Cardiac septum (tissue), 1 donor: ENCODE data around the gene KRT80. TPM values are rescaled to one million over a fixed set of nuclear protein-coding genes. Genes with fewer than 3 reads are reported as not detected.

ENCODE experiments used
- DNase-seq: peaks from one replicate; pipeline ENCODE4 v3.0.0-alpha.2; 2020; ENCODE audit warnings: low spot score
- intact Hi-C: fragments of 100-400 bp; cut with DNase I; formaldehyde crosslinking; loops from one replicate; pipeline ENCODE4 v1.14.0; 2022
- total RNA-seq: library from RNA; stranded (reverse); fragmentation: NEBNext Ultra II Directional; extraction: Animal tissue kit (Norgen Biotek cat#: 25700); gene quantifications from one replicate; pipeline ENCODE4 v1.2.1, GENCODE V29; 2021
- donor health status: DM: no; HTN: no; CAD: no.

The KRT80 gene
- total RNA-seq, 1 donor from 2014 or later: 1.2 TPM

DNA sequence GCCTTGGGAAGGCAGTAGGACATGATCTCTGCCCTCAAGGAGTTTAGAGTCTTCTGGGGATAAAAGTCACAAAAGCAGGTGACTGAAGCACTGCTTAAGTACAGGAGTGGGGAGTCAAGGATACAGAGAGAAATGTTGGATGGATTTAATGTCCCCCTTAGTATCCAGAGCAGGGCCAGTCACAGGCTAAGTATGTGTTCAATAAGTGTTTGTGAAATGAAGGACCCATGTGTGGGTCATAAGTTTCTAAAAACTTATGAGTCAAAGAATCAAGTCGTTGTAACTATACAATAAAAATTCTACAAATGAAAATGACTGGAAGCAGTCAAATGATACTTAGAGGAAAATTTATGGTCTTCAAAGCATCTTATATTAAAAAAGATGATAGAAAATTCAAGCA, 25.1 kb downstream of the KRT80 start:
- DNase-seq: no peak
- intact Hi-C loops: no loop called here

DNA sequence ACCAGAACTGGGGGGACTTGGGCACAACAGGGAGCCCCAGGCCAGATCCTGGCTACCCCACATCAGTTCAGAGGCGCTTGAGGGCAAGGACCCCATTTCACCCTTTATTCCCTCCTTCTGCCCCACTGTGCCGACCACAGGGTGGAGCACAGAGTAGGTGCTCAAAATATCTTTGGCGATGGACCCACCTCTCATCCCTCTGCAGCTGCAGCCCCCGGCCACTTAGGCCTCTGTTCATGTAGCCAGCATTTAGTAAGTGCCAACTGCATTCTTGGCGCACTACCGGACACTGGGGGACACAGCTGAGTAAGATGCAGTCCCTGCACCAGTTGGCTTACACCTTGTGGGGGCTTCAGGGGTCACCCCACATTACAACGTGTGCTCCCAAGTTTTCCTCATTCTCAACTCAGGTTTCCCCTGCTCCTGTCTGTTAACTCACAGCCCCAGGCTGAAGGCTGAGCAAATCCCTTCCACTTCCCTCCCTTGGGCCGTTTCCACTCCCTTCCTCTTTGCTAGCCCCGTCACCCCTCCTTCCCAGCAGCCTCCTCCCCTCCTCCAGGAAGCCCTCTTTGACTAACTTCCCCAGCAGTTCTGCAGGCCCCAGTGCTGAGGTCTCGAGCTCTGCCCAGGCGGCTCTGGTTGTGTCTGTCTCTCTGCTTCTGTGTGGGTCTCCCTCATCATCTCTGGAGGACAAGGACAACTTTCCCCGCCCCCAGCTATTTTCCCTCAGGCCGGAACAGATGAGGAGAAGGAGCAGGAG, 26.5 kb downstream of the KRT80 start:
- intact Hi-C loops: no loop called here
- no peak for DNase-seq

DNA sequence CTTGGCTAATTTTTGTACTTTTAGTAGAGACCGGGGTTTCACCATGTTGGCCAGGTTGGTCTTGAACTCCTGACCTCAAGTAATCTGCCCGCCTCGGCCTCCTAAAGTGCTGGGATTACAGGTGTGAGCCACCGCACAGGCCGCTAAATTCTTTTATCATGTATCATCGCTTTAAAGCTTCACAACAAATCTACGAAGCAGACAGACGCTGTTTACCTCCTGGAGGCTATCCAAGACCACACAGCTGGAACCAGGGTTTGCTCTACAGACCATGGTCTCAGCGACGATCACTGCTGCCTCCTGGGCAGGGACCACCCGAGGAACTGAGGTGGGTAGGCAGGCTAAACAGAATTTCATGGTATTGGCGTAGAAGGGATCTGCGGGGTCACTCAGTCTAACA, 27.2 kb downstream of the KRT80 start:
- intact Hi-C loops: no loop called here
- DNase-seq: no peak

DNA sequence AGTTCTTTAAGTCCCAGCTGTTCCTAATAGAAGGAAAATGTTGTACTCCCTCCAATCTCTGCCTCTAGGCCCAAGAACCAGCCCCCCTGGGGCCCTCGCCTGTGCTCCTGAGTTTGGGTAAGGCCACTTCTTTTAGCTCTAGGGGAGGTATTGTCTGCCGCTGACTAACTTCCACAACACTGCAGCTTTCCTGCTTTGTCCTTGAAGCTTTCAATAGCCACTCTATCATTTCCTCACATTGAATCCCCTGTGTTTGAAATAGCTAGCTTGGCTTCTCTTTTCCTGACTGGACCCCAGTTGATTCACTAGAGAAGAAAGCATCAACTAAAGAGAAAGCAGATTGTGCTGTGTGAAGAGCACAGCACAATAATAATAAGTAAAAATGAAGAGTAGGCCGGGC, 28.8 kb downstream of the KRT80 start:
- no peak for DNase-seq
- intact Hi-C loops: no loop called here

DNA sequence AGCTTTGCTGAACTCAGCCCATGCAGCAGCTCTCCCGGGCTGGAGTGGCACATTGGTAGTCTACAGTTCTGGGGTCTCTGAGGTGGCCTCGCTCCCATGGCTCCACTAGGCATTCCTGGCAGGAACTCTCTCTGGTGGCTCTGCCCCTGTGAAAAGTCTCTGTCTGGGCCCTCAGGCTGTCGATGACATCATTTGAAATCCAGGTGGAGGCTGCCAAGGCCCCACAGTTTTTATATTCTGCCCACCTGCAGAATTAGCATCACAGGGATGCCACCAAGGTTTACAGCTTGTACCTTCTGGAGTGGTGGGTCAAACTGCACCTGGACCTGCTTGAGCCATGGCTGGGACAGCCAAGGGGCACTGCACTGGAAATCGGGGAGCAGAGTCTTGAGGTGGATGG, 31.6 kb downstream of the KRT80 start:
- DNase-seq: no peak
- intact Hi-C loops: no loop called here

DNA sequence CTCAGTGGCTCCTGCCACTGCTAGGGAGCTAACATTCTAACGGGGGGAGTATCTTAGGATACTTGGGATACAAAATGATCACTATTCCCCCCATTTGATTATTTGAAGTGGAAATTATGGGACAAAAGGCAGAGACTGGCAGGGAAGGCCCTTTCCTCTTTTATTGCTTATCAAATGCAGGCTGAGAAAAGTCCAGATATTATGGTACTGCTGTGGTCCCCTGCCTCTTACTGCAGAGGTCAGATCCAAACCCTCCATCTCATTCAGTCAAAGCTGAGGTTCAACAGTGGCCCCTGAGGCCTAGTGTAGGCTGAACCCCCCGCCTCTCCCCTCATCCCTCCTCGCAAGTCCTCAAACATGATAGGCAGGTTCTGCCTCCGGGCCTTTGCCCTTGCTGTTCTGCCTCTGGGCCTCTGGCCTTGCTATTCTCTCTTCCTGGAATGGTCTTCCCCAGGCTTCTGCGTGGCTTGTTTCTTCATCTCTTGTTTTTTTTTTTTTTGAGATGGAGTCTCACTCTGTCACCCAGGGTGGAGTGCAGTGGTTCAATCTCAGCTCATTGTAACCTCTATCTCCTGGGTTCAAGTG, 34.2 kb downstream of the KRT80 start:
- no peak for DNase-seq
- intact Hi-C loops: loop anchor here (2.0 to 10.0 kb wide), 2 partner anchors 55 to 427 kb away; no protein-coding TSS in a partner anchor

DNA sequence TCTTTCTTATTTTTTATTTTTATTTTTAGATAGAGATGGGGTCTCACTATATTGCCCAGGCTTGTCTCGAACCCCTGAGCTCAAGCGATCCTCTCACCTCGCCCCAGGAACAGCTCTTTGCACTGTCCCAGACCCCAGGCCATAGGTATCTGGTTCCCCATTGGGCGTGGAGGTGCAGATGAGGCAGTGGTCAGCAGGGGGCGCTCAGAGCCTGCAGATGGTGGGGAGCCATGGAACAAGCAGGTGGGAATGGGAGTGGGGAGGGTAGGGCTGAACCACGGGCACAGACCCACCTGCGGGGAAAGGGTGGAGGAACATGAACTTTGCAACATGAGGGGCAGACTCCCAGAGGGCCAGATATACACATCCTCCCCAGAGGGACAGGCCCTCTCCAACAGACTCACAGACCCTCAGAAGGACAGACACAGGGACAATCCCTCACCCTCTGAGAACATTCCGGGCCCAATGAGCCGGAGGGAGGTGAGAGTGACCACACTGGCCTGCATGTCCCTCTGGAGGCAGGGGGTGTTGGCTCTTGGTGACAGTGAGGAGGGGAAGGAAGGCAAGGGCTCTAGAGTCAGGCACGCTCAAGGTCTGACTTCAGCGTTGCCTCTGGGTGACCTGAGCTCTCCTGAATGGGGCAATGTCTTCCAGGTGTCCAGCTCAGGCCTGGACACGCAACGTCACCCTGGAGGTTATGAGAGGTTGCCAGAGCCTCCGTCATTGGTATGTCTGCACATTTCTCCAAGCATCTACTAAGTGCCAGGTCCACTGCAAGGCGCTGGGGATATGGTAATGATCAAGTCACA, 34.9 kb downstream of the KRT80 start:
- peak; percentile 90 for DNase-seq
- intact Hi-C loops: loop anchor here (1.0 to 10.0 kb wide), 3 partner anchors 56 to 428 kb away; no protein-coding TSS in a partner anchor

DNA sequence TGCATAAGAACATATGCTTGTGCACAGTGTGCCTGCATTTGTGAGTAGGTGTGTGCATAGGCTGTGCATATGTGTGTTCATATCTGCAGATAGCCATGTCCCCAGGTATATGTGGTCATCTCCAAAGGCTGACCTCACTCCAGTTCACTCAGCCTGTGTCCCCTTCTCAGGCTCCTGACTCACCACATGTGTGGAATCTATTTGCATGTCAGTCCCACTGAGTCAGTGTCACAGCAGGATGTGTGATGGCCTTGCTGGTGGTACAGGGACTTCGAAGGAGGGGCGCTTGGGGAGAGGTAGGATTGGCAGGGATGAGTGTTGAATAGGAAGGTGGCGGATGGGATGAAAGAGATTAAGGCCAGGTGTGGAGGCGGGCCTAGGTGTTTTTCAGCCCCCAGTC, 35.5 kb downstream of the KRT80 start:
- intact Hi-C loops: loop anchor here (1.0 to 10.0 kb wide), 3 partner anchors 56 to 428 kb away; no protein-coding TSS in a partner anchor
- no peak for DNase-seq

DNA sequence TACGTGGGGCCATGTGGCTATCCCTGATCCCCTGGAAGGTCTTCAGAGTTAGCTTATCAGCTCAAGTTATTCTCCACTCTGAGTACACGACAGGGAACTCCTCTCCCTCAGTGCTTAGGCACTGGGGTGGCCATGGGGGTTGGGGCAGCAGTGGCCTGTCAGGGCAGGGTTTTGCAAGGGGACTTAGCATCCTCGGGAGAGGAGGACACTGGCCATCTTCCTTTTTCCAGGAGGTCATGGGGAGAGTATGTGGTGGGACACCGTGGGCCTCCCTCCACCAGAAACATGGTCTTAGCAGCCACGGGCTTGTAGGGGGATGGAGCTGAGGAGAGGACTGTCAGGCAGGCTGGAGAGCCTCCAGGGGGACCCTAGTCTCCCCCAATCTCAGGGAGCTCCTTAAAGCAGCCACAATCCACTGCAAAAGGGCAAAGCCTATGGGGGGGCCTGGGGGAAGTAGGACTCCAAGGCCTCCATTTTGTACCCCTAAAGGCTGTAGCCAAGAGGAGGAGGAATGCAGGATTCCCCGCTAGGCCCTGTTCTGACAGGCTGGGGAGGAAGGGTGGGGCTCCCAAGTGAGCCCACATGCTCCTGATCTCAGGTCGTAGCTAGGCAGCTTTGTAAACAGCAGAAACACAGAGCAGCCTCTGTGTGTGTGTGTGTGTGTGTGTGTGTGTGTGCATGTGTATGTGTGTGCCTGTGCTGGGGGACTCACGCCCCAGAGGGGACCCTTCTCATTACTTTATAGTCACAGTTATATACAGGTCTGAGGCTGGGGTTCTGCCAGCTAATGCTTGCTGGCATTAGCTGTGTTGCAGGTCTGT, 36.6 kb downstream of the KRT80 start:
- no peak for DNase-seq
- intact Hi-C loops: loop anchor here (10.0 kb wide), 1 partner anchor 430 kb away; no protein-coding TSS in a partner anchor

DNA sequence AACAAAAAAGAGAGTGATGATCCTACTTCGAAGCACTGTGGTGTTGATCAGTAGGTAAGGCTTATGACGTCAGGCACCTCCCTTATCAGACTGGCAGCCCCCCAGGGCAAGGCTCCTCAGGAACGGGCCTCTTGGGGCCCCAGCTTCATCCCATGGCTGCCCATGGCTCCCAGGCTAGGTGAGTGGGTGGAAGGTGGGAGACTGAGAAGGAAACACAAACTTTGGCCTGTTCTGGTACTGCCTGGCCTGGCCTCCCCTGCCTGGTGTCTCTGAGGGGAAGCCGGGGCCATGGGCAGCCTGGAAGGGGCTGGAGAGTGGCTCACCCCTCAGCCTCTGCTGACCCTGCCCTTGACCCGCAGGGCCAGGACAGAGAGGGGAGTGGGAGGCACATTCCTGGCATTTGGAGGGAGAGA, 38.9 kb downstream of the KRT80 start:
- intact Hi-C loops: loop anchor here (5.0 to 10.0 kb wide), 3 partner anchors 354 to 829 kb away; no protein-coding TSS in a partner anchor
- no peak for DNase-seq

DNA sequence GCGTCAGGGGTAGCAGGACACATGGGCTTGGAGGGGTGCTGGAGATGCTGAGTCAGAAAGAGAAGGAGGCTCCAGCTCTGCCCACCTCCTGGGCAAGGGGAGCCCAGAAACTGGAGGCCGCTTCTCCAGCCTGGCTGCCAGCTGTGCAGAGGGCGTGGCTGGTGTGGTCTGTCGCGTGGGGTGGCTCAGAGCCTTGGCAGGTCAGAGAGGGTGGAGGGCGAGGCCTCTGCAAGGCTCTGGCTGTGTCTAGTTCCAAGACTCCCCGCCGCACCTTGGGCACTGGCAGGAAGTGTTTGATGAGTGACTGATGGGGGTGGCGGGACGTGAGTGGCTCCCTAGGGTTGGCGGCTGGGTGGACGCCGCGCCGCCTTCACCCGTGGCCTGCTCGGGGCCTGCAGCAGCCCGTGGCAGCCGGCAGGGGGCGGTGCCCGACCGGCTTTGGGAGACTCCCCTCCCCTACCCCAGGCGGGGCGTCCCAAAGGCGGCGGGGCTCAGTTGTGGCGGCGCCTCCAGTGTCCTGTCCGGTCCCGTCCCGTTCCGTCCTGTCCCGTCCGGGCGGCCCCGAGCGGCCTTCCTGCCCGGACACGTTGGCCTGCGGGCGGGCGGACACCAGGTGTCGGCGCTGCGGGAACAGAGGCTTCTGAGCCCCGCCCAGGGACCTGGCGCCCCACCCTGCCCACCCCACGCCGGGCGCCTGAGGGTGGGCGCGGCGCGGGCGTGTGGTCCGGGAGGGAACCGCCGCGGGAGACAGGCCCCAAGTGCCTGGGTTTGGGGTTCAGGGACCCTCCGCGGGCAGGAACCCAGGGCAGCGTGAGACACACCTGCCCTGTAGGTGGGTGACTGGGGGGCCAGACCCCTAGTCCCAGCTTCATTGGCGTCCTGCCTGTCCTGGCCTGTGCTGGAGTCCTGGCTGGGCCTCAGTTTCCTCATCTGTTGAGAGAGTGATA, 39.7 kb downstream of the KRT80 start:
- intact Hi-C loops: loop anchor here (5.0 to 10.0 kb wide), 3 partner anchors 355 to 830 kb away; no protein-coding TSS in a partner anchor
- peak; percentile 88 for DNase-seq

DNA sequence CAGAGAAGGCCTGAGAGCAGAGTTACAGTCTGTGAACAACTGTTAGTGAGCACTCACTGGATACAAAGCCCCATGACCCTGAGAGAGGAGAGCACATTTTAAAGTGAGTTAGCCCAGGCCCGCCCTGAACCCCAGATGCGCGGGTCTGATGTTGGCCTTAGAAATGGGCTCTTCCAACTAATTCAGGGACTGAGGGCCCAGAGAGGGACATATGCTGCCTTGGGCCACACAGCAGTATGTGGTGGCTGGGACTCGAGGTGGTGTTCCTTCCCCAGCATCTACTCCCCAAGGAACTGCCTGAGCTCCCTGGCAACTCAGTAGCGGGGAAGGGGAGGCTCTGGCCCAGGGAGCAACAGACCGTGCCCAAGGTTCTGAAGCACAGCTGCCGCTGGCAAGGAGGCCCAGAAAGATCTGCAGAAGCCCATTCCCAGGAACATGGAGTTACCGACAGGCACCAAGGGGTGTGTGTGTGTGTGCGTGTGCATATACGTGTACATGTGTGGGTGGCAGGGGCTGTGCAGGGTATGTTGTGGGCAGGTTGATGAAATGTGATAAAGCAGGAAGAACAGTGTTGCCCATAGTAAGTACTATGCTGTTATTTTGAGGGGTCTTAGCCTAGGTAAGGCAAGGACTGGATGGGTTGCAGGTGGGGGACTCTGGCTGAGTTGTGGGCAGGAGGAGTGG, 40.5 kb downstream of the KRT80 start:
- intact Hi-C loops: loop anchor here (5.0 to 10.0 kb wide), 3 partner anchors 356 to 831 kb away; no protein-coding TSS in a partner anchor
- no peak for DNase-seq

DNA sequence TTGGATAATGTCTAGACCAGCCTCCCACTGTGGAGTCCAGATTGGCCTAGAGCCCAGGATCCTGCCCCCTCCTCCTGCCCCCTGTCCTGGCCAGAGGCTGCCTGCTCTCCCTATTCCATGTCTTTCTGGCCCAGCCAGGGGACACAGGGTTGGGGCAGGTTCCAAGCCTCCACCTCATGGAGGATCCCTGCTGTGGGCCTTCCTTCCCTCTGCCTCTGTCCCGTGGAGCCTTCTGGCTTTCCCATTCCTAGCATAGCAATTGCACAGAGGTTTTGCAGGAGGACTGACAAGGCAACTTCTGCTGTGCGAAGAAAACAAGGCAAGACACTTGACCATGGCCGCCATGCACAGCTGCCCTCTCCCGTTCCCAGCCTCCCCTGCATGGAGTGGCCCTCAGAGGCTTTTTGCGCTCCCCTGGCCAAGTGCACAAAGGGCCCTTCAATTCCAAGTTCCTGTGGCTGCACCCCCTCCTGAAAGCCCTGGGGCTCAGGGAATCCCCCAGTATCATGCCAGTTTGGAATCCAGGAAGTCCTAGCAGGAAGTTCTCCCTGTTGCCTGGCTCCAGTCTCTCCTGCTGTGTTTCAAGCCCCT, 42.1 kb downstream of the KRT80 start:
- DNase-seq: no peak

DNA sequence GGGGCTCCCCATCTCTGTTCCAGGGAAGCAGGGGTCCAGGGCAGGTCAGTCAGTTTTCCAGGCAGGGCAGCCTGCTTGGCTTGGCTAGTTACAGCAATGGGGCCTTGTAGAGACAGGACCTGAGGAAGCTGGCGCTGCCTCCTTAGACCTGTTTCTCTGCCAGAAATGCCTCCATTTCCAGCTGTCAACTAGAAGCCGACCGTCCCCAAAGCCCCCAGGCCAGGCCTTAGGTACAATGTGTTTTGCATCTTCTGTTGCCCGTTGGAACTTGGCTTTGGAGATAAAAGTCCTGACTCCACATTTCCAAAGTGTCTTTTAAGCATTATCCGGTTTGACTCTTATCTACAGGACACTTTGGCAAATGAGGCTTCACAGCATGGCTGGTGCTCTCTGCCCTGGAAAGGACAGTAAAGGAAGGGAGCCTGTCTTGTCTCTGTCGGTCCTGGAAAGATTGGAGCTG, 42.6 kb downstream of the KRT80 start:
- DNase-seq: no peak

More for the DNA sequence above, 42.1 kb downstream of the KRT80 start:
- intact Hi-C loops: loop anchor here (5.0 to 10.0 kb wide), 3 partner anchors 358 to 833 kb away; no protein-coding TSS in a partner anchor

DNA sequence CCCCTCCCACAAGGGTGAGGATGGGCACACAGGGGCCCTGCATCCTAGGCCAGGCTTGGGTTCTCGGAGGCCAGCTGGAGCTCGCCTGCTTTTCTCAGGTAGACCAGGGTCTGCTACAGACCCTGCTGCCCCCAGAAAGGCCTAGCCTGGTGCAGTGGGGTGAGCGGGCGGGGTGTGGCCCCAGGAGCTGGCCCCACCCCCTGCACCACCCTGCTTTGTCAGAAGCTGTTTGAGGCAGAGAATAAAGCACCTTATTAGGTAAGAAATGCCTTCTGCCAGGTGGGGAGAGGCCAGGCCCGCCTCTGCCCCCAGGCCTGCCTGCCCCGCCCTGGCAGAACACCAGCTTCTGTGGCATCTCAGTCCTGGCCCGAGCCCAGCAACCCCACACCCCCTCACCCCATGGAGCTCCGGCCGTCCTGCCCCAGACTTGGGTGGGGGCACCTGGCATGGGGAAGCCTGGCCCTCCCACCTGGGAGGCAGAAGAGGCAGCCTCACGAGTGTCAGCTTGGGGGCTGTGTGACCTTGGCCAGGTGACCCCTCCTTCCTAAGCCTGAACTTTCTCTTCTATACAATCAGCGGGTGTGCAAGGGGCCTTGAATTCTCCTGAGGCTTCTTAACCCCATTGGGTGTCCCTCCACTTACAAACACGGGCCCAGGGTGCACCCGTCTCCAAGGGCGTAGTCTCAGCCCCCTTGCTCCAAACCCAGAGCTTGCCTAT, 43.2 kb downstream of the KRT80 start:
- intact Hi-C loops: no loop called here
- no peak for DNase-seq

More for the DNA sequence above, 42.6 kb downstream of the KRT80 start:
- intact Hi-C loops: no loop called here

DNA sequence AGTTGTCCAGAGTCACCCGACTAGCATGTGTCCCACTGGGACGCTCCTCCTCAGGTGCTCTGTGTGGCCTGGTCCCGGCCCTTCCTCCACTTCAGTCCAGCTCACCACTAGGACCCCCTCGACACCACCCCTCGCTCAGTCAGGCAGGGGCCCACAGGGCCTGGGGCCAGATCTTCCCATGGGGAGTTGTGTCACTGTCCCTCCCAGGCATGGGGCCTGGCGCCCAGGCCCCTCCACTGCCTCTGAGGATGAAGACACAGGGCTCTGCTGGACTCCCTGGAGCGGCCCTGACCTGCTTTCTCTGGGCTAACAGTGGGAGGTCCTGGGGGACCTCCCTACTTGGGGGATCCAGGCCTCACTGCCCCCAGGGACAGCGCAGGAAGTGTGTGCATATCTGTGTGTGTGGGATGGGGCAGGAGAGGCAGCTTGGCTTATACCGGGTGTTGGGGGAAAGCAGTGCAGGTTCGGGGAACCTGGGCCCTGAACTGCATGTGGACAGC, 43.8 kb downstream of the KRT80 start:
- no peak for DNase-seq
- intact Hi-C loops: loop anchor here (2.0 kb wide), 1 partner anchor 727 kb away; no protein-coding TSS in a partner anchor
